HepG2 (cell line): ENCODE measurements around the gene SNX15. TPM values are rescaled to one million over a fixed set of nuclear protein-coding genes. Genes with fewer than 3 reads are reported as not detected.

Experiments used
- ATF6 ChIP-seq: sonication (generic); formaldehyde crosslinking; conservative IDR thresholded peaks from 2 replicates; pipeline ENCODE4 v1.4.0; 2020; ENCODE audit warnings: missing genetic modification reagents
- GRHL1 ChIP-seq: sonication (generic); formaldehyde crosslinking; conservative IDR thresholded peaks from 2 replicates; pipeline ENCODE4 v1.8.0; 2022; ENCODE audit warnings: missing genetic modification reagents
- HNRNPK ChIP-seq: fragments of 200-400 bp; formaldehyde crosslinking; IDR thresholded peaks from 2 replicates; pipeline ENCODE4 v1.6.1; 2018; ENCODE audit warnings: low read length, low read depth, moderate library complexity, mild to moderate bottlenecking; ENCODE audit not compliant: poor library complexity, severe bottlenecking
- HOXA9 ChIP-seq: sonication (generic); formaldehyde crosslinking; IDR thresholded peaks from 2 replicates; pipeline ENCODE4 v1.8.1; 2022; ENCODE audit warnings: missing genetic modification reagents, mild to moderate bottlenecking, moderate library complexity, borderline replicate concordance
- IKZF1 ChIP-seq: fragments of 450-650 bp; IDR thresholded peaks from 2 replicates; pipeline ENCODE4 v1.7.1; 2016
- KDM4B ChIP-seq: sonication (generic); formaldehyde crosslinking; IDR thresholded peaks from 2 replicates; pipeline ENCODE4 v1.4.0; 2020; ENCODE audit warnings: missing genetic modification reagents
- KLF11 ChIP-seq: IDR thresholded peaks from 2 replicates; pipeline ENCODE4 v1.6.1; 2016; ENCODE audit warnings: missing compliant biosample characterization
- KLF16 ChIP-seq, 2 experiments: sonication (generic) in 1 of 2; formaldehyde crosslinking in 1 of 2; IDR thresholded peaks; 2 replicates each; pipeline versions ENCODE4 v1.6.1 to v1.8.0; 2016 to 2023; ENCODE audit warnings: missing genetic modification reagents in 2 of 2, missing compliant biosample characterization in 1 of 2
- MED1 ChIP-seq: sonication (generic); formaldehyde crosslinking; IDR thresholded peaks from 2 replicates; pipeline ENCODE4 v1.4.0; 2020; ENCODE audit warnings: missing genetic modification reagents
- NONO ChIP-seq, 2 experiments: fragments of 450-650 bp in 1 of 2; sonication (generic) in 1 of 2; formaldehyde crosslinking in 1 of 2; IDR thresholded peaks in 1 of 2; conservative IDR thresholded peaks in 1 of 2; 2 replicates each; pipeline versions ENCODE4 v1.6.1 to v1.8.0; 2017 to 2022; ENCODE audit warnings: mild to moderate bottlenecking in 1 of 2, missing genetic modification reagents in 1 of 2, moderate library complexity in 1 of 2
- PITX1 ChIP-seq: sonication (generic); formaldehyde crosslinking; IDR thresholded peaks from 2 replicates; pipeline ENCODE4 v1.5.1; 2020; ENCODE audit warnings: mild to moderate bottlenecking, missing genetic modification reagents
- POLR2AphosphoS5 ChIP-seq: IDR thresholded peaks from 2 replicates; pipeline ENCODE4 v1.6.1; 2012; ENCODE audit warnings: low read depth, low read length
- SRSF9 ChIP-seq: fragments of 200-400 bp; formaldehyde crosslinking; IDR thresholded peaks from 2 replicates; pipeline ENCODE4 v1.6.1; 2018; ENCODE audit warnings: borderline replicate concordance, mild to moderate bottlenecking, low read depth, low read length; ENCODE audit not compliant: insufficient read depth, poor library complexity, severe bottlenecking
- ZNF567 ChIP-seq: sonication (generic); formaldehyde crosslinking; IDR thresholded peaks from 2 replicates; pipeline ENCODE4 v1.8.1; 2023; ENCODE audit warnings: mild to moderate bottlenecking, missing genetic modification reagents, borderline replicate concordance
- ZNF609 ChIP-seq: sonication (generic); formaldehyde crosslinking; IDR thresholded peaks from 2 replicates; pipeline ENCODE4 v1.4.0; 2020; ENCODE audit warnings: mild to moderate bottlenecking, missing genetic modification reagents, borderline replicate concordance
- ZNF7 ChIP-seq: IDR thresholded peaks from 2 replicates; pipeline ENCODE4 v1.6.1; 2016; ENCODE audit warnings: missing biosample characterization, missing genetic modification reagents
- ZNF773 ChIP-seq: sonication (generic); formaldehyde crosslinking; IDR thresholded peaks from 2 replicates; pipeline ENCODE4 v1.4.0; 2020; ENCODE audit warnings: missing genetic modification reagents, borderline replicate concordance
- polyA plus RNA-seq, 8 experiments: library from polyadenylated mRNA; depleted of rRNA in 3 of 8; stranded (reverse) in 7 of 8; unstranded in 1 of 8; fragments of >200 nt; fragmentation: Illumina TruSeq in 4 of 8; extraction: Trizol in 4 of 8; gene quantifications; 2 replicates each; pipeline versions ENCODE4 v1.2.1 to v1.2.3, GENCODE V29; 2011 to 2016; ENCODE audit warnings: low read depth in 4 of 8, missing spikeins in 1 of 8, mixed read lengths in 1 of 8; ENCODE audit not compliant: insufficient read depth in 1 of 8
- total RNA-seq, 5 experiments: library from RNA; depleted of rRNA; stranded (reverse); fragments of >200 nt; fragmentation: Illumina TruSeq; extraction: Trizol; gene quantifications; 2 replicates each; pipeline ENCODE4 v1.2.3, GENCODE V29; 2016; ENCODE audit warnings: low read depth in 1 of 5

SNX15 gene
- total and polyA plus RNA-seq, 2 of the 13 experiments (the other 11 are each of a cell fraction or from before 2014, with no cell fraction given): 19.1 to 22.6 TPM

GRCh38 chr11:64996710-64997380 is 30.4 kb upstream of the SNX15 start, which contains the start of gene BATF2 (continued):
- TF ChIP-seq ZNF609 (CRISPR knock-in tag) (peak; percentile 50; the same call in 1 of the 2 replicates), HNRNPK (no peak), ZNF7 (CRISPR knock-in tag) (no peak), ATF6 (no peak), POLR2AphosphoS5 (peak; percentile 77), ZNF773 (CRISPR knock-in tag) (no peak), KLF11 (CRISPR knock-in tag) (0 out of 2 replicates have a peak, but pooled peaks have one; percentile 45), MED1 (peak; percentile 71), SRSF9 (no peak), PITX1 (CRISPR knock-in tag) (peak; percentile 91), IKZF1 (no peak), KLF16 (CRISPR knock-in tag; IDR thresholded peaks at IDR 0.05) (peak in 1 of 2 experiments; percentile 70; a peak in 1 of 4 replicates), GRHL1 (CRISPR knock-in tag) (no peak), NONO (IDR thresholded peaks at IDR 0.05) (no peak), NONO (CRISPR knock-in tag; conservative IDR thresholded peaks at IDR 0.05) (peak; percentile 72), HOXA9 (no peak), ZNF567 (0 out of 2 replicates have a peak, but pooled peaks have one; percentile 51), KDM4B (CRISPR knock-in tag) (no peak)
